Thyroid gland (tissue), 4 donors: ENCODE results near the gene NPHP4.
"Not testable (repeated sequence)": the region's sequence is repeated elsewhere in the genome, so short reads cannot be mapped to it uniquely, and the experiment has no call there.

Experiments
- CTCF ChIP-seq, 6 experiments: fragments of 200-600 bp in 3 of 6; fragments of 450-650 bp in 3 of 6; sonication (generic) in 3 of 6; IDR thresholded peaks; one replicate each; pipeline ENCODE4 v1.5.1; 2016 to 2019; ENCODE audit warnings: antibody characterized with exemption in 6 of 6, mild to moderate bottlenecking in 2 of 6, inconsistent platforms in 1 of 6, moderate library complexity in 1 of 6
- POLR2A ChIP-seq, 2 donors: fragments of 450-650 bp; IDR thresholded peaks; one replicate each; pipeline ENCODE4 v1.6.1; 2017; ENCODE audit warnings: antibody characterized with exemption in 2 of 2, mild to moderate bottlenecking in 2 of 2, moderate library complexity in 1 of 2

DNA sequence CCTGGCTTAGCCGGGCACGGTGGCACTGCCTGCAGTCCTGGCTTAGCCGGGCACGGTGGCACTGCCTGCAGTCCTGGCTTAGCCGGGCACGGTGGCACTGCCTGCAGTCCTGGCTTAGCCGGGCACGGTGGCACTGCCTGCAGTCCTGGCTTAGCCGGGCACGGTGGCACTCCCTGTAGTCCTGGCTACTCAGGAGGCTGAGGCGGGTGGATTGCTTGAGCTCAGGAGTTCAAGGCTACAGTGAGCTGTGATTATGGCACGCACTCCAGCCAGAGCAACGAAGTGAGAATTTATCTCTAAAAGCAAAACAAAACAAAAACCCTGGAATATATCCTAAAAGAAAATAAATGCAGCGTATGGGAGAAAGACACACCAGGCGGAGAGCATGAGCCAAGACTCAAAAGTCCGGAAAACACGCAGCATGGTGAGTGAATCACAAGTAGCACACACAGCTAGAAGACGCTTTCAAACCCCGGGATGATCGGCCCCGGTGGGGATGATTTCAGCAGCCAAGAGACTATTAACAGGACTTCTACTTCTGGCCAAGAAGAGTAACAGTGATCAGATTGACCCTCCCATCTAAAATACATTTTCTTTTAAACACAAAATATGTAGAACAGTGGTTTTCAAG lies 69.4 kb downstream of the NPHP4 start:
- not testable (repeated sequence) for TF ChIP-seq CTCF, POLR2A (IDR thresholded peaks at IDR 0.05)
